ENCODE measurements around the gene OR5M11. TPM values are rescaled to one million over a fixed set of nuclear protein-coding genes. Genes with fewer than 3 reads are reported as not detected.

The OR5M11 gene
- total RNA-seq, result not detected in 2 replicates

GRCh38 chr11:56543157-56543556, at the start of gene OR5M11:
Gene OR5M11 (minus strand): TSS chr11:56543257. CDS start chr11:56543257, 0 bp downstream.

GRCh38 chr11:56577621-56578020, 34.6 kb upstream of the OR5M11 start, which contains the start of gene OR5M10:
Gene OR5M10 (minus strand): TSS chr11:56577721. CDS start chr11:56577721, 0 bp downstream.

Other genes with a start within 250 kb of the OR5M11 start
- gene OR8K3, start 228.1 kb downstream of the OR5M11 start, total RNA-seq, result not detected in 2 replicates
- not detected in 2 replicates for gene OR8K1, start 197.2 kb downstream of the OR5M11 start, total RNA-seq
- gene OR8J1, start 189.0 kb downstream of the OR5M11 start, total RNA-seq, result not detected in 2 replicates
- not detected in 2 replicates for gene OR8U1, start 167.6 kb downstream of the OR5M11 start, total RNA-seq
- not detected in 2 replicates for gene OR5AL1, start 130.6 kb downstream of the OR5M11 start, total RNA-seq
- not detected in 2 replicates for gene OR5M3, start 69.9 kb downstream of the OR5M11 start, total RNA-seq
- not detected in 2 replicates for gene OR5M8, start 51.9 kb downstream of the OR5M11 start, total RNA-seq
- gene OR5M10, start 34.5 kb upstream of the OR5M11 start, total RNA-seq, result not detected in 2 replicates
- not detected in 2 replicates for gene OR5M1, start 71.6 kb upstream of the OR5M11 start, total RNA-seq
- gene OR5AP2, start 99.2 kb upstream of the OR5M11 start, total RNA-seq, result not detected in 2 replicates
- gene OR5AR1, start 120.4 kb upstream of the OR5M11 start, total RNA-seq, result not detected in 2 replicates
- gene OR9G1, start 155.8 kb upstream of the OR5M11 start, total RNA-seq, result not detected in 2 replicates
- gene OR9G4, start 205.4 kb upstream of the OR5M11 start, total RNA-seq, result not detected in 2 replicates

Measured in dermis lymphatic vessel endothelial cell (primary cell).